Spleen (tissue), 11 donors: ENCODE measurements around the gene EEF1E1. TPM values are rescaled to one million over a fixed set of nuclear protein-coding genes. Genes with fewer than 3 reads are reported as not detected.

ENCODE experiments used
- DNase-seq: peaks from one replicate; pipeline ENCODE4 v3.0.0-alpha.2; 2020
- H3K27ac ChIP-seq, 8 donors: fragments of 200-600 bp; sonication (generic) in 7 of 8; 1 replicate in 4 of 8; 2 replicates in 4 of 8; pipeline versions ENCODE4 v1.5.0 to v1.8.0; 2016 to 2021; ENCODE audit warnings: inconsistent platforms in 4 of 8, mild to moderate bottlenecking in 4 of 8, moderate library complexity in 1 of 8
- H3K27me3 ChIP-seq, 7 donors: fragments of 200-600 bp; sonication (generic) in 6 of 7; replicated peaks in 1 of 7; 1 replicate in 4 of 7; 2 replicates in 3 of 7; pipeline versions ENCODE4 v1.5.0 to v1.8.0; 2016 to 2021; ENCODE audit warnings: inconsistent platforms in 3 of 7, mild to moderate bottlenecking in 1 of 7
- H3K36me3 ChIP-seq, 6 donors: fragments of 200-600 bp; sonication (generic) in 5 of 6; 1 replicate in 4 of 6; 2 replicates in 2 of 6; pipeline versions ENCODE4 v1.5.0 to v1.8.0; 2016 to 2021; ENCODE audit warnings: inconsistent platforms in 2 of 6
- H3K4me1 ChIP-seq, 6 donors: fragments of 200-600 bp; sonication (generic) in 5 of 6; 1 replicate in 3 of 6; 2 replicates in 3 of 6; pipeline versions ENCODE4 v1.5.0 to v1.8.0; 2016 to 2021; ENCODE audit warnings: inconsistent platforms in 3 of 6
- H3K4me3 ChIP-seq, 8 donors: fragments of 200-600 bp; sonication (generic) in 7 of 8; 1 replicate in 4 of 8; 2 replicates in 4 of 8; pipeline versions ENCODE4 v1.5.0 to v1.8.0; 2016 to 2021; ENCODE audit warnings: inconsistent platforms in 4 of 8, mild to moderate bottlenecking in 4 of 8, moderate library complexity in 2 of 8
- H3K9me3 ChIP-seq, 8 donors: fragments of 200-600 bp; sonication (generic) in 7 of 8; 1 replicate in 4 of 8; 2 replicates in 4 of 8; pipeline versions ENCODE4 v1.5.0 to v1.8.0; 2016 to 2021; ENCODE audit warnings: inconsistent platforms in 4 of 8
- POLR2A ChIP-seq, 3 donors: fragments of 450-650 bp; IDR thresholded peaks; one replicate each; pipeline ENCODE4 v1.5.1; 2017; ENCODE audit warnings: antibody characterized with exemption in 3 of 3, mild to moderate bottlenecking in 1 of 3
- POLR2AphosphoS5 ChIP-seq, 3 donors: sonication (generic); formaldehyde crosslinking; IDR thresholded peaks; one replicate each; pipeline ENCODE4 v1.5.1; 2017; ENCODE audit warnings: antibody characterized with exemption in 3 of 3
- WGBS, 5 donors: extraction: QIAGEN DNeasy Blood & Tissue Kit in 3 of 5; methylation state at CpG; one replicate each; pipeline versions ENCODE4 v1.1.5 to v1.1.7; 2013 to 2018; 5-methylcytosine and 5-hydroxymethylcytosine counted together
- intact Hi-C: fragments of 100-400 bp; cut with DNase I; formaldehyde crosslinking; loops from one replicate; pipeline ENCODE4 v1.15.0; 2023; ENCODE audit warnings: low total_unique reads
- polyA plus RNA-seq, 3 donors: library from polyadenylated mRNA; stranded (reverse); fragments of 200-250 nt; gene quantifications; one replicate each; pipeline ENCODE4 v1.2.1, GENCODE V29; 2013
- total RNA-seq, 7 donors: library from RNA; depleted of rRNA in 3 of 7; stranded (reverse); fragments of >200 nt in 3 of 7; fragmentation: NEBNext Ultra II Directional in 4 of 7; extraction: Animal tissue kit (Norgen Biotek cat#: 25700) in 4 of 7; gene quantifications; one replicate each; pipeline versions ENCODE4 v1.1.0 to v1.2.1, GENCODE V29; 2016 to 2021
- TF ChIP-seq, protein P1 (sequence below), 11 experiments: fragments of 200-600 bp in 7 of 11; fragments of 450-650 bp in 4 of 11; sonication (generic) in 4 of 11; IDR thresholded peaks in 8 of 11; conservative IDR thresholded peaks in 3 of 11; 1 replicate in 7 of 11; 2 replicates in 4 of 11; pipeline versions ENCODE4 v1.4.0 to v1.8.0; 2016 to 2021; ENCODE audit warnings: antibody characterized with exemption in 11 of 11, inconsistent platforms in 4 of 11, mild to moderate bottlenecking in 1 of 11
- donor health status: healthy with polysubstance abuse.
- donor health status: DM: no; HTN: no; CAD: no; lungs with moderate emphysema.
- donor health status: DM: no; HTN: no; CAD: no.
- donor health status: Bipolar disorder and iron deficiency.
- donor health status: healthy.
- donor health status: DM: no; HTN: no; CAD: no.
- donor health status: DM: yes; HTN: yes; CAD: no.

EEF1E1 gene
- total and polyA plus RNA-seq, 10 donors: 12.2 to 35.9 (median 17.2) TPM

DNA sequence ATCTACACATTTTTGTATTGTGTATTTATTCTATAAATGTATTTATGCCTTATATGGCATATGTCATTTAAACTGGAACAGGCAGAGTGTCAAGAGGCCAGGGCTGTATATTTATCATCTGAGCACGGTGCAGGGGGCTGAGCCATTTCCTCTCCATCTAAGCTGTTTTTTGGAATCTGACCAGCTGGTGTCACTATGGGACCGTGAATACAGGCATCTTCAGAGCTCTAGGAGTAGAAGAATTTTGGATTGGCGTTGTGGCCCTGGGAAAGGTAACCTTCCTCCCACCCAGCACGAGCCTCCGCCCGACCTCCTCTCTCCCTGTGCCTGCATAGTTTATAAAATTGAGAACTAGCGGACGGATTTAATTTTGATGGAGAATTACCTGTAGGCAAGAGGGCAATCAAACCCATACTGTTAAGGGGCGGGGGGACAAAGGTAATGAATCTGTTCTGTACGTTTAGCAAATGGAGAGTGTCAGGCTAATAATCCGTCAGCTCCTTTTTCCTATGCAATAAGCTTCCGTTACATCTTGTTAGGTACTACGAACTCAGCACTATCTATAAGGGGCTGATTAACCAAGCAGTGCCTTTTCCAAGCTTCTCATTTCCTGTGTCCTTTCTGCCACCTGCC is 29.0 kb upstream of the EEF1E1 start:
- intact Hi-C loops: loop anchor here (5.0 kb wide), 1 partner anchor 86 kb away; no protein-coding TSS in a partner anchor
- WGBS, 5 donors: 36 to 43% (median 38%) methylated on average over 13 of the region's 13 CpGs
- H3K27ac ChIP-seq: no peak overlapping the region
- H3K36me3 ChIP-seq: no peaks in the 10 kb centered on the region
- no peak for TF ChIP-seq POLR2A (IDR thresholded peaks at IDR 0.05)
- TF ChIP-seq, protein P1, sequence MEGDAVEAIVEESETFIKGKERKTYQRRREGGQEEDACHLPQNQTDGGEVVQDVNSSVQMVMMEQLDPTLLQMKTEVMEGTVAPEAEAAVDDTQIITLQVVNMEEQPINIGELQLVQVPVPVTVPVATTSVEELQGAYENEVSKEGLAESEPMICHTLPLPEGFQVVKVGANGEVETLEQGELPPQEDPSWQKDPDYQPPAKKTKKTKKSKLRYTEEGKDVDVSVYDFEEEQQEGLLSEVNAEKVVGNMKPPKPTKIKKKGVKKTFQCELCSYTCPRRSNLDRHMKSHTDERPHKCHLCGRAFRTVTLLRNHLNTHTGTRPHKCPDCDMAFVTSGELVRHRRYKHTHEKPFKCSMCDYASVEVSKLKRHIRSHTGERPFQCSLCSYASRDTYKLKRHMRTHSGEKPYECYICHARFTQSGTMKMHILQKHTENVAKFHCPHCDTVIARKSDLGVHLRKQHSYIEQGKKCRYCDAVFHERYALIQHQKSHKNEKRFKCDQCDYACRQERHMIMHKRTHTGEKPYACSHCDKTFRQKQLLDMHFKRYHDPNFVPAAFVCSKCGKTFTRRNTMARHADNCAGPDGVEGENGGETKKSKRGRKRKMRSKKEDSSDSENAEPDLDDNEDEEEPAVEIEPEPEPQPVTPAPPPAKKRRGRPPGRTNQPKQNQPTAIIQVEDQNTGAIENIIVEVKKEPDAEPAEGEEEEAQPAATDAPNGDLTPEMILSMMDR (IDR thresholded peaks at IDR 0.05 in 8 of 11, conservative IDR thresholded peaks at IDR 0.05 in 3 of 11): peak in 8 of 11 experiments; percentile 21 to 63 (median 40)
- no peak for TF ChIP-seq POLR2AphosphoS5 (IDR thresholded peaks at IDR 0.05)
- H3K4me3 ChIP-seq: no peak overlapping the region
- H3K9me3 ChIP-seq: no peaks in the 10 kb centered on the region
- H3K27me3 ChIP-seq: peaks cover 0 to 37% (median 0%) of the 10 kb centered on the region in 7 donors
- DNase-seq: no peak
- H3K4me1 ChIP-seq: peaks cover 0 to 3% (median 0%) of the 10 kb centered on the region in 6 donors

DNA sequence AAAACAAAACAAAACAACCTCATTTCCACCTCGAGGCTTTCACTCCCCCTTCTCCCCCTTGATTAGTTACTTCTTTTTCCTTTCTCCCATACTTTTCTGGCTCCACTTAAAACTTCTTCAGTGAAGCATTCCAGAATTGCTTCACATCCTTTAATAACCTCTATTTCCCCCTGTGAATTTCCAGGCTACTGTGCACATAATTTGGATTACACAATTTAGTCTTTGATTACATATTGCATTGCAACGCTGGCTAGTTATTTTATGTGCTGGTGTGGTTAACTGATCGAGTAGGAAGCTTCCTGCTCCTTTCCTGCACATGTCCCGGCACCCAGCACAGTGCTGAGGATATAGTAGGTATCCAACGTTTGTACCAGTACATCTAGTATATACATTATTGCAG is 28.1 kb upstream of the EEF1E1 start:
- peaks cover 0 to 44% (median 0%) of the 10 kb centered on the region in 7 donors for H3K27me3 ChIP-seq
- no peaks in the 10 kb centered on the region for H3K9me3 ChIP-seq
- WGBS, 5 donors: 14 to 44% (median 26%) methylated on average over 5 of the region's 5 CpGs
- no peak for DNase-seq
- intact Hi-C loops: loop anchor here (5.0 kb wide), 1 partner anchor 87 kb away; no protein-coding TSS in a partner anchor
- TF ChIP-seq, protein P1 (IDR thresholded peaks at IDR 0.05 in 8 of 11, conservative IDR thresholded peaks at IDR 0.05 in 3 of 11): no peak
- no peak for TF ChIP-seq POLR2AphosphoS5 (IDR thresholded peaks at IDR 0.05)
- no peak for TF ChIP-seq POLR2A (IDR thresholded peaks at IDR 0.05)
- H3K27ac ChIP-seq: no peak overlapping the region
- H3K4me3 ChIP-seq: no peak overlapping the region
- peaks cover 0 to 3% (median 0%) of the 10 kb centered on the region in 6 donors for H3K4me1 ChIP-seq
- H3K36me3 ChIP-seq: no peaks in the 10 kb centered on the region

DNA sequence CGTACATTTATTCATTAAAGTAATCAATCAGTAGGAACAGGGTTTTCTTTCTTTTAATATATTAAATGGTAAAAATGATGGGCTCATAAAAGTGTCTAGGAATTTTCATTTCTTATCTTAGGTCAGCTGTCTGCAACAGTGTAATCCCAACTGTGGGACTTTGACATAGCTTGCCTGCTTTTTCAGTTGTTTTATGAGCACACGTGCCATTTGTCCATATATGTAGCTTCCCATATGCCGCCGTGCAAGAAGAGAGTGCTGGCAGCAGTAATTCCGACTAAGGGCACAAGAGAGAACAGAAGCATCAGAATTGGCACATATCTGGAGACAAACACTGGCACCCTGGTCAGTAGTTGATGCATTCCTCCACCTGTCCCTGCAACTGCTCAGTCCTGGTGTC is 20.9 kb upstream of the EEF1E1 start:
- no peaks in the 10 kb centered on the region for H3K4me1 ChIP-seq
- H3K9me3 ChIP-seq: no peaks in the 10 kb centered on the region
- TF ChIP-seq POLR2AphosphoS5 (IDR thresholded peaks at IDR 0.05): no peak
- no peak for TF ChIP-seq POLR2A (IDR thresholded peaks at IDR 0.05)
- TF ChIP-seq, protein P1 (IDR thresholded peaks at IDR 0.05 in 8 of 11, conservative IDR thresholded peaks at IDR 0.05 in 3 of 11): no peak
- peaks cover 0 to 23% (median 0%) of the 10 kb centered on the region in 7 donors for H3K27me3 ChIP-seq
- no peaks in the 10 kb centered on the region for H3K36me3 ChIP-seq
- intact Hi-C loops: no loop called here
- no peak overlapping the region for H3K27ac ChIP-seq
- DNase-seq: no peak
- WGBS, 5 donors: 83 to 88% (median 87%) methylated on average over 5 of the region's 5 CpGs
- no peak overlapping the region for H3K4me3 ChIP-seq

DNA sequence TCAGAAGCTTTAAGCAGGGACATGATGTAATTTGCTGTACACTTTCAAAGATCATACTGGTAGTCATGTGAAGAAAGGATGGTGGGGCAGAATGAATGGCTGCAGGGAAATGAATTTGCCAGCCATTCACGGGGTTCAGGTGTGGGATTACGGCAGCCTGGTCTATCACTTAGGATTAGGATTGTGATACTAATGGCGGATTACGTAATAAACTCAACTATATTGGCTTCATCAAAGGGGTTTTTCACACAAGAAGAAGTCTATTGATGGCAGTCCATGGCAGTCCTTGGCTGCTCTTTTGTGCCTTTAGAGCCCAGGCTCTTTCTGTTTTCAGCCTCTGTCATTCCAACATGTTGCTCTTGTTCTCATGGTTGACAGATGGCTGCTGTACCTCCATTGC is 12.6 kb upstream of the EEF1E1 start:
- intact Hi-C loops: no loop called here
- no peak for DNase-seq
- Histone ChIP-seq H3K9me3 (no peaks in the 10 kb centered on the region), H3K4me1 (no peaks in the 10 kb centered on the region), H3K36me3 (no peaks in the 10 kb centered on the region), H3K27me3 (peaks cover 0 to 12% (median 0%) of the 10 kb centered on the region in 7 donors), H3K27ac (no peak overlapping the region), H3K4me3 (no peak overlapping the region)
- 69 to 96% (median 92%) methylated on average over 4 of the region's 4 CpGs for WGBS, 5 donors
- TF ChIP-seq POLR2A (IDR thresholded peaks at IDR 0.05) (no peak), POLR2AphosphoS5 (IDR thresholded peaks at IDR 0.05) (no peak)
- TF ChIP-seq, protein P1 (IDR thresholded peaks at IDR 0.05 in 8 of 11, conservative IDR thresholded peaks at IDR 0.05 in 3 of 11): no peak
